K562 (cell line): ENCODE measurements around the gene GCNA. TPM values are rescaled to one million over a fixed set of nuclear protein-coding genes. Genes with fewer than 3 reads are reported as not detected.
A peak's percentile ranks its signal among the peaks of the same experiment; 100 is the strongest.

ENCODE experiments used
- ATAC-seq: fragments of 200-7000 bp; cut with Tn5 transposase; 3 replicates; pipeline ENCODE4 v1.9.1; 2020; ENCODE audit warnings: moderate library complexity
- BruUV-seq: library from RNA; stranded (reverse); fragments of 400-500 nt; replicated peaks from 2 replicates; lab custom pipeline; 2021; lab: Mats Ljungman, UMichigan
- CTCF ChIA-PET: fragments of 300-600 bp; formaldehyde crosslinking; extraction: SDS; loops from one replicate; lab custom pipeline; 2021; ENCODE audit warnings: low intra/inter-chr PET ratio; lab: Yijun Ruan, JAX
- POLR2A ChIA-PET: fragments of 300-600, 350-650 bp; sonication (Branson Sonifier 250); formaldehyde crosslinking; extraction: SDS; loops from one replicate; lab custom pipeline; 2021; ENCODE audit warnings: antibody characterized with exemption, inconsistent platforms; lab: Yijun Ruan, JAX
- DNase-seq, 4 experiments: peaks; one replicate each; pipeline versions ENCODE4 v3.0.0 to v3.0.0-alpha.2; 2011 to 2018; ENCODE audit warnings: low spot score in 3 of 4, mixed read lengths in 3 of 4; ENCODE audit errors: extremely low read depth in 1 of 4
- FAIRE-seq: peaks from 2 replicates; lab custom pipeline; 2011; peaks lifted over from hg19 to GRCh38; lab: Jason Lieb, UNC
- H2AFZ ChIP-seq: 2 replicates; pipeline ENCODE4 v1.6.0; 2011; ENCODE audit warnings: low read depth, low read length, control low read depth, inconsistent platforms
- H3K27ac ChIP-seq: fragments of 200-600 bp; 3 replicates; pipeline ENCODE4 v1.8.0; 2011; ENCODE audit warnings: low read depth, mild to moderate bottlenecking, control low read depth, inconsistent platforms, low read length, moderate library complexity, mixed read lengths; ENCODE audit errors: extremely low read depth
- H3K27me3 ChIP-seq, 2 experiments: fragments of 300-600 bp in 1 of 2; 2 replicates in 1 of 2; 3 replicates in 1 of 2; pipeline versions ENCODE4 v1.6.0 to v1.8.0; 2011; ENCODE audit warnings: inconsistent platforms in 2 of 2, low read length in 2 of 2, mild to moderate bottlenecking in 1 of 2, mixed read lengths in 1 of 2, moderate library complexity in 1 of 2; ENCODE audit not compliant: control insufficient read depth in 2 of 2, insufficient read depth in 2 of 2
- H3K36me3 ChIP-seq: fragments of 300-600 bp; 3 replicates; pipeline ENCODE4 v1.8.0; 2011; ENCODE audit warnings: mild to moderate bottlenecking, low read length, inconsistent platforms; ENCODE audit not compliant: control insufficient read depth, insufficient read depth
- H3K4me1 ChIP-seq, 2 experiments: fragments of 200-600 bp in 1 of 2; replicated peaks in 1 of 2; 2 replicates in 1 of 2; 3 replicates in 1 of 2; pipeline versions ENCODE4 v1.5.1 to v1.8.0; 2011; ENCODE audit warnings: inconsistent platforms in 2 of 2, low read length in 2 of 2, mild to moderate bottlenecking in 1 of 2, mixed read lengths in 1 of 2, moderate library complexity in 1 of 2; ENCODE audit not compliant: control insufficient read depth in 2 of 2, insufficient read depth in 2 of 2
- H3K4me2 ChIP-seq: 2 replicates; pipeline ENCODE4 v1.6.1; 2011; ENCODE audit warnings: low read length, control low read depth, inconsistent platforms, mixed read lengths; ENCODE audit not compliant: insufficient read depth
- H3K4me3 ChIP-seq: fragments of 200-600 bp; sonication (generic), shearing (Covaris generic); 2 replicates; pipeline ENCODE4 v1.5.1; 2016; ENCODE audit warnings: control low read depth, inconsistent platforms
- H3K79me2 ChIP-seq: fragments of 200-600 bp; 3 replicates; pipeline ENCODE4 v1.8.0; 2011; ENCODE audit warnings: low read length, inconsistent platforms; ENCODE audit not compliant: control insufficient read depth, insufficient read depth
- H3K9ac ChIP-seq, 2 experiments: 2 replicates each; pipeline versions ENCODE4 v1.6.0 to v1.6.1; 2011; ENCODE audit warnings: low read depth in 2 of 2, low read length in 2 of 2, control low read depth in 1 of 2, inconsistent platforms in 1 of 2, mild to moderate bottlenecking in 1 of 2, mixed read lengths in 1 of 2; ENCODE audit not compliant: insufficient read depth in 1 of 2
- H3K9me1 ChIP-seq: one replicate; pipeline ENCODE4 v1.6.0; 2011; ENCODE audit warnings: inconsistent platforms, mild to moderate bottlenecking, low read length, moderate library complexity; ENCODE audit not compliant: control insufficient read depth, insufficient read depth
- H3K9me3 ChIP-seq: replicated peaks from 2 replicates; pipeline ENCODE4 v1.5.1; 2011; ENCODE audit warnings: low read depth, low read length, inconsistent platforms; ENCODE audit not compliant: control insufficient read depth, insufficient read depth
- H4K20me1 ChIP-seq: replicated peaks from 2 replicates; pipeline ENCODE4 v1.6.1; 2011; ENCODE audit warnings: low read length, inconsistent platforms, mixed read lengths; ENCODE audit not compliant: control insufficient read depth, insufficient read depth
- CREB5 ChIP-seq: fragments of 250-450 bp; sonication (Bioruptor Pico); IDR thresholded peaks from 2 replicates; pipeline ENCODE4 v1.5.0; 2020; ENCODE audit warnings: mild to moderate bottlenecking
- NFIC ChIP-seq: fragments of 450-650 bp; IDR thresholded peaks from 2 replicates; pipeline ENCODE4 v1.6.1; 2017; ENCODE audit warnings: mild to moderate bottlenecking, inconsistent platforms
- NFIX ChIP-seq: fragments of 250-450 bp; sonication (Bioruptor Pico); IDR thresholded peaks from 2 replicates; pipeline ENCODE4 v1.4.0; 2020; ENCODE audit warnings: low read depth, mild to moderate bottlenecking, moderate library complexity
- NR2C1 ChIP-seq, 2 experiments: fragments of 450-650 bp; IDR thresholded peaks; 2 replicates each; pipeline ENCODE4 v1.6.1; 2017; ENCODE audit warnings: mild to moderate bottlenecking in 2 of 2, antibody characterized with exemption in 1 of 2, inconsistent platforms in 1 of 2, missing compliant biosample characterization in 1 of 2, missing genetic modification characterization in 1 of 2
- PBX2 ChIP-seq, 2 experiments: IDR thresholded peaks in 1 of 2; conservative IDR thresholded peaks in 1 of 2; 2 replicates each; pipeline ENCODE4 v1.6.1; 2016; ENCODE audit warnings: low read depth in 2 of 2, mild to moderate bottlenecking in 1 of 2, missing compliant biosample characterization in 1 of 2, missing genetic modification characterization in 1 of 2, moderate library complexity in 1 of 2
- ZBTB40 ChIP-seq, 2 experiments: fragments of 450-650 bp in 1 of 2; sonication (generic) in 1 of 2; formaldehyde crosslinking in 1 of 2; IDR thresholded peaks; 2 replicates each; pipeline versions ENCODE4 v1.7.1 to v1.9.0; 2016 to 2022; ENCODE audit warnings: inconsistent platforms in 1 of 2, mild to moderate bottlenecking in 1 of 2, missing genetic modification reagents in 1 of 2
- WGBS: fragments of 100-300 bp; shearing (Covaris generic); methylation state at CpG from one replicate; pipeline ENCODE4 v1.1.6; 2016; ENCODE audit warnings: low coverage, mixed read lengths; ENCODE audit not compliant: insufficient coverage; ENCODE audit errors: missing lambda C conversion rate; 5-methylcytosine and 5-hydroxymethylcytosine counted together
- in situ Hi-C: fragments of 300-500 bp; cut with MboI; formaldehyde crosslinking; loops from 4 replicates; pipeline ENCODE4 v1.15.0; 2018; ENCODE audit warnings: inconsistent platforms, mixed read lengths
- intact Hi-C: fragments of 100-400 bp; cut with micrococcal nuclease; formaldehyde crosslinking; loops from 2 replicates; pipeline ENCODE4 v1.14.2; 2022
- polyA plus RNA-seq, 8 experiments: library from polyadenylated mRNA; depleted of rRNA in 4 of 8; stranded (reverse) in 5 of 8; unstranded in 3 of 8; fragments of >200 nt; fragmentation: Nextera tagmentation in 2 of 8; fragmentation: Illumina TruSeq in 1 of 8; extraction: Ambion mirVana in 2 of 8; extraction: Trizol in 1 of 8; gene quantifications; 2 replicates each; pipeline versions ENCODE4 v1.2.1 to v1.2.3, GENCODE V29; 2011 to 2014; ENCODE audit warnings: inconsistent platforms in 1 of 8, missing spikeins in 1 of 8
- total RNA-seq, 7 experiments: library from RNA; depleted of rRNA in 6 of 7; stranded (reverse); fragments of >200 nt in 6 of 7; fragmentation: Illumina TruSeq in 2 of 7; extraction: Trizol in 2 of 7; gene quantifications; 2 replicates each; pipeline versions ENCODE4 v1.2.1 to v1.2.3, GENCODE V29; 2011 to 2021; ENCODE audit warnings: low replicate concordance in 1 of 7

GCNA gene
- total and polyA plus RNA-seq, 9 of the 15 experiments (the other 6 are each of a cell fraction or from before 2014, with no cell fraction given): 0.27 to 1.5 (median 0.86) TPM

- H2AFZ ChIP-seq: no peak overlapping the region
- no peak overlapping the region for H3K9ac ChIP-seq
- no peak overlapping the region for H3K4me2 ChIP-seq
- WGBS: 80% methylated on average over 9 of the region's 9 CpGs
- H3K4me1 ChIP-seq: no peaks in the 10 kb centered on the region; a peak in 1 of 5 replicates
- in situ Hi-C loops (no loop called here), intact Hi-C loops (loop anchor here (10.0 kb wide), 1 partner anchor 161 kb away; no protein-coding TSS in a partner anchor)
- TF ChIP-seq CREB5 (CRISPR knock-in tag) (no peak), ZBTB40 (IDR thresholded peaks at IDR 0.05) (peak; percentile 30; the same call in 1 of the 2 replicates), ZBTB40 (CRISPR knock-in tag; IDR thresholded peaks at IDR 0.05) (no peak), NFIX (CRISPR knock-in tag) (peak; percentile 55), NFIC (peak; percentile 92), PBX2 (CRISPR knock-in tag; IDR thresholded peaks at IDR 0.05; ENCODE audit: low read depth) (no peak), PBX2 (tag; conservative IDR thresholded peaks at IDR 0.05; ENCODE audit: low read depth) (no peak), NR2C1 (IDR thresholded peaks at IDR 0.05) (no peak), NR2C1 (tag; IDR thresholded peaks at IDR 0.05) (no peak)
- H3K36me3 ChIP-seq: peaks cover 89% of the 10 kb centered on the region
- CTCF ChIA-PET: no interaction called here
- H3K4me3 ChIP-seq: no peak overlapping the region
- BruUV-seq: no TSS peak
- no peaks in the 10 kb centered on the region for H4K20me1 ChIP-seq
- H3K79me2 ChIP-seq: no peaks in the 10 kb centered on the region
- no peak overlapping the region for H3K27ac ChIP-seq
- POLR2A ChIA-PET: no interaction called here
- H3K9me1 ChIP-seq: no peaks in the 10 kb centered on the region
- no peaks in the 10 kb centered on the region for H3K27me3 ChIP-seq
- no peaks in the 10 kb centered on the region for H3K9me3 ChIP-seq
- no peak for ATAC-seq
- DNase-seq: peak in 1 of 4 experiments; percentile 19
- no peak for FAIRE-seq
These were observed 12.7 kb upstream of the GCNA start for GRCh38 chrX:71565474-71566041.
